ENCODE measurements around the gene ERBIN. TPM values are rescaled to one million over a fixed set of nuclear protein-coding genes. Genes with fewer than 3 reads are reported as not detected.

Gene ERBIN
- total and polyA plus RNA-seq, 10 of the 15 experiments (the other 5 are each of a cell fraction or from before 2014, with no cell fraction given), result 9.5 to 91.1 (median 49.4) TPM

GRCh38 chr5:65925601-65926275 is 637 bp upstream of the ERBIN start:
- in situ Hi-C loops (cut with MboI), result no loop called here
- FAIRE-seq (no peak), DNase-seq (ENCODE audit: low read depth, low spot score) (no peak), ATAC-seq (peak; percentile 75)
- no peaks in the 10 kb centered on the region for H3K27me3 ChIP-seq (replicated peaks in 1 of 2; ENCODE audit: control insufficient read depth in 2 of 2, insufficient read depth in 2 of 2, low read length in 1 of 2)
- peak overlapping the region; percentile 94 for H3K9ac ChIP-seq (ENCODE audit: control insufficient read depth, insufficient read depth, low read length)
- CTCF ChIA-PET, result interaction anchor here (0.9 to 2.0 kb wide), 3 partner anchors 44 to 100 kb away, joined by 3 to 4 read pairs (median 4); no protein-coding TSS in a partner anchor
- H4K20me1 ChIP-seq (ENCODE audit: control insufficient read depth, insufficient read depth), result no peaks in the 10 kb centered on the region
- peak overlapping the region; percentile 35; the same call in 1 of the 2 replicates for H3K4me2 ChIP-seq (ENCODE audit: control insufficient read depth, insufficient read depth)
- under 1% methylated on average over 55 of the region's 94 CpGs for WGBS (ENCODE audit: insufficient coverage, insufficient replicate concordance, low lambda C conversion rate, missing lambda C conversion rate)
- SMC1A ChIA-PET (ENCODE audit: uncharacterized antibody, unreplicated experiment), result interaction anchor here (1.2 to 4.8 kb wide), 8 partner anchors 8 to 218 kb away, joined by 3 to 21 read pairs (median 4); partner anchors contain the start of gene SREK1
- peak overlapping the region; percentile 96 for H3K27ac ChIP-seq (ENCODE audit: control insufficient read depth, insufficient read depth)
- POLR2A ChIA-PET, result interaction anchor here (0.6 to 2.4 kb wide), 6 partner anchors 45 to 370 kb away, joined by 3 to 17 read pairs (median 4); no protein-coding TSS in a partner anchor
- no TSS peak for BruUV-seq (replicated peaks)
- peak overlapping the region; percentile 76 for H2AFZ ChIP-seq (ENCODE audit: control insufficient read depth, low read depth, low read length)
- peak overlapping the region; percentile 85 for H3K4me3 ChIP-seq
- intact Hi-C loops (cut with micrococcal nuclease; ENCODE audit: unreplicated experiment), result loop anchor here (2.0 to 5.0 kb wide), 7 partner anchors 37 to 301 kb away; partner anchors contain the start of genes NLN, SGTB, SHLD3 and SREK1
- peaks cover 0 to 3% of the 10 kb centered on the region in 2 experiments; a peak in 2 of 4 replicates for H3K36me3 ChIP-seq (ENCODE audit: control insufficient read depth in 2 of 2, insufficient read depth in 2 of 2, low read length in 1 of 2)
- H3K4me1 ChIP-seq (ENCODE audit: control insufficient read depth, insufficient read depth, low read length), result 0 out of 2 replicates have a peak, but pooled peaks cover 5% of the 10 kb centered on the region
- no peaks in the 10 kb centered on the region for H3K9me3 ChIP-seq (replicated peaks; ENCODE audit: control insufficient read depth, insufficient read depth, low read length)
- RAD21 ChIA-PET (ENCODE audit: unreplicated experiment), result interaction anchor here (0.7 to 2.0 kb wide), 9 partner anchors 36 to 218 kb away, joined by 3 to 11 read pairs (median 3); partner anchors contain the start of gene SREK1
- H3K79me2 ChIP-seq (ENCODE audit: control insufficient read depth, insufficient read depth, low read length), result peaks cover 52% of the 10 kb centered on the region
- TF ChIP-seq KLF5 (IDR thresholded peaks at IDR 0.05; ENCODE audit: partially characterized antibody), result no peak
- no peak for TF ChIP-seq WRNIP1 (IDR thresholded peaks at IDR 0.05; ENCODE audit: borderline replicate concordance, low read depth, low read length)
- peak in 1 of 2 experiments; percentile 98; a peak in 2 of 3 replicates for TF ChIP-seq EGR1 (IDR thresholded peaks at IDR 0.05; ENCODE audit: borderline replicate concordance in 1 of 2, low read depth in 2 of 2, low read length in 2 of 2)
- no peak for TF ChIP-seq SP1 (IDR thresholded peaks at IDR 0.05; ENCODE audit: low read depth, low read length)
- no peak for TF ChIP-seq SUZ12 (IDR thresholded peaks at IDR 0.05; ENCODE audit: unreplicated experiment)
- TF ChIP-seq PRDM15 (CRISPR knock-in tag; IDR thresholded peaks at IDR 0.05), result no peak
- TF ChIP-seq RELB (IDR thresholded peaks at IDR 0.05; ENCODE audit: low read depth), result no peak
- peak; percentile 28; the same call in 1 of the 2 replicates for TF ChIP-seq RAD21 (IDR thresholded peaks at IDR 0.05; ENCODE audit: insufficient read depth, low read depth, low read length)
- TF ChIP-seq YY1 (IDR thresholded peaks at IDR 0.05; ENCODE audit: low read depth, low read length), result peak; percentile 59; the same call in 1 of the 2 replicates
- 0 out of 2 replicates have a peak, but pooled peaks have one; percentile 10 for TF ChIP-seq TCF12 (IDR thresholded peaks at IDR 0.05; ENCODE audit: low read depth, low read length)
- no peak for TF ChIP-seq IRF4 (IDR thresholded peaks at IDR 0.05; ENCODE audit: low read depth, low read length)
- no peak for TF ChIP-seq CBFB (IDR thresholded peaks at IDR 0.05; ENCODE audit: low read depth)
- TF ChIP-seq EZH2 (IDR thresholded peaks at IDR 0.05; ENCODE audit: borderline replicate concordance, control insufficient read depth, low read depth, low read length), result no peak
- TF ChIP-seq MYC (IDR thresholded peaks at IDR 0.05; ENCODE audit: insufficient read depth, insufficient read length, insufficient replicate concordance, low read length, severe bottlenecking), result no peak
- no peak for TF ChIP-seq NFYA (IDR thresholded peaks at IDR 0.05; ENCODE audit: borderline replicate concordance, low read depth, low read length)
- 0 out of 2 replicates have a peak, but pooled peaks have one; percentile 21 for TF ChIP-seq NRF1 (conservative IDR thresholded peaks at IDR 0.05; ENCODE audit: low read depth, low read length)
- 0 out of 2 replicates have a peak, but pooled peaks have one; percentile 84 for TF ChIP-seq GATAD2B (conservative IDR thresholded peaks at IDR 0.05; ENCODE audit: low read depth)
- no peak for TF ChIP-seq NFIC (IDR thresholded peaks at IDR 0.05; ENCODE audit: low read depth, low read length)

Data from GM12878 (cell line).